GM20000 (cell line): Measurements from ENCODE around the gene ARL15.

Experiments used
- DNase-seq: peaks from one replicate; pipeline ENCODE4 v3.0.0; 2012; ENCODE audit warnings: low spot score
- CTCF ChIP-seq: IDR thresholded peaks from 2 replicates; pipeline ENCODE4 v1.5.1; 2012; ENCODE audit warnings: mild to moderate bottlenecking, control low read depth; ENCODE audit errors: extremely low read depth, missing control alignments

Gene ARL15

DNA sequence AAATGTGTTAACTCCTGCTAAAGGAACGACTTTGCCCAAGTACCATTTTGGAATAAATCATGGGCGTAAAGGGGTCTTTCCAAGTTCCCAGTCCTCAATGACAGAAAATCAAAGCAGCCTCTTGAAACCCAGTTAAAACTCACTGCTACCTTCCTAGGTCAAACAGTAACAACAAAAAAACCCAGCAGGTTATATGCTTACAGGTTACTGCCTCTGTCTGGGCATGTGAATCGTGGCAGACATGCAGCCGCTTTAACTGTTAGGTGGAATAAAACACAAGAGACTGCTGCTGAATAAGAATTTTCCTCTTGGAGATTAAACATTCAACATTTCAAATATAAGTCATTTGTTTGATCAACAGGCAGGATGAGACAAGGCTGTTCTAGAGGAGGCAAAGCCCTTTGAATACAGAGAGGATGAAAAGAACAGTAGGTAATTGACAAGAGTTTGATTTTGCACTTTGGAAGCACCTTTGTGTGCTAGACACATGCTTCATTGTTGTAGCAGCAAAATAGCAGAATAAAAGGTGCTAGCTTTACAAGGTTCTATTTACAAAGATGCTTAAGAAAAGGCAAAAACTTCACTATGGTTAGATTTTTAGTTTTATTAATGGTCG lies 430.6 kb downstream of the ARL15 start:
- DNase-seq = no peak
- TF ChIP-seq CTCF = no peak

DNA sequence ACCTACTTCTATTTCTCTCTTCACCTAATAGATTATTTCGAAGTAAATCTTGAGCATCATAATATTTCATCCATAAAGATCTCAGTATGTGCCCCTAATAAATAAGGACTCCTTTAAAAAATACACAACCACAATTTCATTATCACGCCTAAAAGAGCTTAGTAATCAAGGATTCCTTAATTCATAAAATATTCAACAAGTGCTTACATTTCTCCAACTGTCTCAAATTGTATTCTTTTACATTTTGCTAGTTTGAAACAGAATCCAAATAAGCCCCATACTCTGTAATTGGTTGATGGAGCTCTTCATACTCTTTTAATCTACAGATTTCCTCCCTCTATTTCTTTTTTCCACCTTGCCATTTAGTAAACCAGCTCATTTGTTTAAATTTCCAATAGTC lies 432.4 kb downstream of the ARL15 start:
- no peak for TF ChIP-seq CTCF
- DNase-seq = no peak

- no peak for TF ChIP-seq CTCF
- DNase-seq = no peak
Measured at GRCh38 chr5:53877243-53877642, 433.1 kb downstream of the ARL15 start.

- DNase-seq = no peak
- TF ChIP-seq CTCF = no peak
Measured at GRCh38 chr5:53874409-53874808, 436.0 kb downstream of the ARL15 start.

DNA sequence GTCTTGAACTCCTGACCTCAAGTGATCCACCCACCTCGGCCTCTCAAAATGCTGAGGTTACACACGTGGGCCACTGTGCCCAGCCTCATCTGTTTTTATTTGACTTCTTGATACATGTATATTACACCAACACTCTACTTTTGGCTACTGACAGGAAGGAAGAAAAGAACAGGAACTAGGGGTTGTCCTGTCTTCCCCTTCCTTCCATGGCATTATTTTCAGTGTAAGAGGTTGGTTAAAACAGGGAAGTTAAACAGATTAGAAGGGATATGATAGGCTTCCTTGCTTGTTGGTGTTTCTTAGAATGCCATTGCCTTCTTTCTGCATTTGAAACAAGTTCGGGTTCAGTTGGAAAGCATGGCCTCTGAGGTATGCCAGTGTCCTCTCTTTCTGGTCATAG lies 437.1 kb downstream of the ARL15 start:
- TF ChIP-seq CTCF = no peak
- DNase-seq = no peak

DNA sequence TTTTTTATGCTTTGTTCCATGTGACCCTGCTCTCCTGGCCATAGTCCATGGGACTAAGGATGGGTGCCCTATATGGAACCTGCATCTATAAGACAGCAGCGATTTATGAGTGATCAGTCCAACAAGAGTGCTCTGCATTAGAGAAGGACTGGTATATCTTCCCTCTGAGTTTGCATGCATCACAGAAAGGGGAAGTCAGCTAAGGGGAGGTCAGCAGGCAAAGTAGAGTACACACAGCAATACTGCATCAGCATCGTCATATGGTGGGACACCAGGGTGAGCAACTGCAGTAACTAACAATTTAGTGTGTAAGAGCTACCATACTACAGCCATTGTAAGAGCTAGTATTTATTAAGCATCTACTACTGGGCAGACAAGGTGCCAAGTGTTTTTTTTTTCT lies 438.6 kb downstream of the ARL15 start:
- no peak for TF ChIP-seq CTCF
- no peak for DNase-seq

DNA sequence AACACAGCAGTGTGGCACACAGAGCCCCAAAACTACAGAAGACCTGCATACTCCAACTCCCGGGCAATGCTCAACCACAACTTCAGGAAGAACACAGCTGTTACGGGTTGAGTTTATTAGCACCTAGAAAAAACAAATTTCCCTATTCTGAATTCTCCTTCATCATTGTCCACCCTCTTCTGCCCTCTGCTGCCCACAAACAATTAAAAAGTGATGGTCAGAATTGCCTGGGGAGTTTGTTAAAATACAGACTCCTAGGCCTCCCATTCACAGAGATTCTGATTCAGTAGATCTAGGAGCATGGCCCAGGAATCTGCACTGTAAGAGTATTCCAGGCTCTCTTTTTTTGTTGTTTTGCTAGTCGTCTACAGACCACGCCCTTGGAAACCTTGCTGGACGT lies 439.3 kb downstream of the ARL15 start:
- no peak for TF ChIP-seq CTCF
- DNase-seq = no peak
